Parathyroid adenoma (tissue), 2 donors: ENCODE results near the gene CDC45.

Experiments used
- H2AFZ ChIP-seq: fragments of 300-600 bp; sonication (generic); one replicate; pipeline ENCODE4 v1.7.0; 2017; ENCODE audit warnings: antibody characterized with exemption, mild to moderate bottlenecking
- H3K27ac ChIP-seq: fragments of 300-600 bp; sonication (generic); one replicate; pipeline ENCODE4 v1.7.0; 2017
- H3K27me3 ChIP-seq: fragments of 300-600 bp; sonication (generic); one replicate; pipeline ENCODE4 v1.7.0; 2017; ENCODE audit warnings: low read length; ENCODE audit not compliant: control insufficient read depth, insufficient read depth
- H3K36me3 ChIP-seq: fragments of 300-600 bp; sonication (generic); one replicate; pipeline ENCODE4 v1.7.0; 2017; ENCODE audit warnings: low read length; ENCODE audit not compliant: control insufficient read depth, insufficient read depth
- H3K4me1 ChIP-seq: fragments of 300-600 bp; sonication (generic); one replicate; pipeline ENCODE4 v1.7.0; 2017; ENCODE audit warnings: control low read depth
- H3K4me2 ChIP-seq: fragments of 300-600 bp; sonication (generic); one replicate; pipeline ENCODE4 v1.7.0; 2017; ENCODE audit warnings: low read length
- H3K4me3 ChIP-seq: fragments of 300-600 bp; sonication (generic); one replicate; pipeline ENCODE4 v1.7.0; 2017; ENCODE audit warnings: low read depth, low read length
- H3K79me2 ChIP-seq: fragments of 300-600 bp; sonication (generic); one replicate; pipeline ENCODE4 v1.7.0; 2017; ENCODE audit warnings: control low read depth
- H3K9ac ChIP-seq: fragments of 300-600 bp; sonication (generic); one replicate; pipeline ENCODE4 v1.7.0; 2017; ENCODE audit warnings: mild to moderate bottlenecking
- H3K9me3 ChIP-seq: fragments of 300-600 bp; sonication (generic); one replicate; pipeline ENCODE4 v1.7.0; 2017; ENCODE audit warnings: low read length; ENCODE audit not compliant: control insufficient read depth
- CTCF ChIP-seq: fragments of 300-600 bp; sonication (generic); IDR thresholded peaks from one replicate; pipeline ENCODE4 v1.7.0; 2017; ENCODE audit warnings: antibody characterized with exemption, mild to moderate bottlenecking
- donor health status: primary hyperparathyroidism.

Gene CDC45

GRCh38 chr22:19565382-19566278 is 85.9 kb downstream of the CDC45 start:
- no peaks in the 10 kb centered on the region for H3K36me3 ChIP-seq
- no peaks in the 10 kb centered on the region for H3K9me3 ChIP-seq
- no peak overlapping the region for H3K4me3 ChIP-seq
- no peak overlapping the region for H2AFZ ChIP-seq
- TF ChIP-seq CTCF: no peak
- no peak overlapping the region for H3K4me2 ChIP-seq
- no peaks in the 10 kb centered on the region for H3K4me1 ChIP-seq
- H3K79me2 ChIP-seq: no peaks in the 10 kb centered on the region
- H3K27ac ChIP-seq: no peak overlapping the region
- no peak overlapping the region for H3K9ac ChIP-seq
- no peaks in the 10 kb centered on the region for H3K27me3 ChIP-seq

- Histone ChIP-seq H3K4me2 (no peak overlapping the region), H3K79me2 (no peaks in the 10 kb centered on the region), H3K27me3 (no peaks in the 10 kb centered on the region), H3K9ac (no peak overlapping the region), H3K4me3 (no peak overlapping the region), H3K36me3 (no peaks in the 10 kb centered on the region), H3K27ac (no peak overlapping the region), H2AFZ (no peak overlapping the region), H3K4me1 (no peaks in the 10 kb centered on the region), H3K9me3 (no peaks in the 10 kb centered on the region)
- no peak for TF ChIP-seq CTCF
Observed at GRCh38 chr22:19566279-19567156, 86.8 kb downstream of the CDC45 start.

- H3K4me1 ChIP-seq: no peaks in the 10 kb centered on the region
- no peaks in the 10 kb centered on the region for H3K27me3 ChIP-seq
- H3K4me3 ChIP-seq: no peak overlapping the region
- no peak overlapping the region for H3K27ac ChIP-seq
- H3K4me2 ChIP-seq: no peak overlapping the region
- no peak overlapping the region for H2AFZ ChIP-seq
- no peak for TF ChIP-seq CTCF
- no peaks in the 10 kb centered on the region for H3K36me3 ChIP-seq
- no peak overlapping the region for H3K9ac ChIP-seq
- H3K9me3 ChIP-seq: no peaks in the 10 kb centered on the region
- H3K79me2 ChIP-seq: no peaks in the 10 kb centered on the region
Observed at GRCh38 chr22:19567157-19568009, 87.7 kb downstream of the CDC45 start.

GRCh38 chr22:19568337-19569275 is 88.9 kb downstream of the CDC45 start:
- no peak overlapping the region for H3K4me2 ChIP-seq
- no peaks in the 10 kb centered on the region for H3K79me2 ChIP-seq
- no peak overlapping the region for H3K9ac ChIP-seq
- no peak overlapping the region for H3K4me3 ChIP-seq
- H3K9me3 ChIP-seq: no peaks in the 10 kb centered on the region
- no peaks in the 10 kb centered on the region for H3K36me3 ChIP-seq
- no peaks in the 10 kb centered on the region for H3K4me1 ChIP-seq
- no peak overlapping the region for H3K27ac ChIP-seq
- H2AFZ ChIP-seq: no peak overlapping the region
- TF ChIP-seq CTCF: no peak
- H3K27me3 ChIP-seq: no peaks in the 10 kb centered on the region
